AML-193 (cell line): Measurements from ENCODE around the gene PCNT.

Source experiments
- DNase-seq, 2 experiments: peaks; one replicate each; lab custom pipeline; 2025; lab: John Stamatoyannopoulos, UW

Gene PCNT

GRCh38 chr21:46483300-46484295 is 159.6 kb downstream of the PCNT start:
- DNase-seq: no peak

GRCh38 chr21:46486481-46487126 is 162.6 kb downstream of the PCNT start:
- DNase-seq: no peak

DNA sequence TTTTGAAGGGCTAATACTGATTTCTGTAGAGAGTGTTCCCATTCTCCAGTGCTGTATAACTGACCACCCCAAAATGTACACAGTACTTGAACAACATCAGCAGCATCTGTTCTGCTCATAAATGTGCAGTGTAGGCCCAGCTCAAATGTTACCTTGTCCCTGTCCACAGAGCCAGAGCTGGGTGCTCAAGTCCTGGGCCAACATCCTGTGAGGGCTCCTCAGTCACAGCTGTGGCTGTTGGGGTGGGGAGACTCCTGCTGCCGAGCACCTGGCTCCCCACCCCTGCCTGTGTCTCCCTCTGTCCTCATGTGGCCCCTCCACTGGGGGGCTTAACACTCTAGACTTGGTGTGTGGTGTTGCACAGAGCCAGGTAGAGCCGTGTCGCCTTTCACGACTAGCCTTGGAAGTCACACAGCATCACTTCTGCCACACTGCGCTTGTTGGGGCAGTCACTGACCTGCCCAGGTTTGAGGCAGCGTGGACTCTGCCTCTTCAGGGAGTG is 165.3 kb downstream of the PCNT start:
- no peak for DNase-seq

DNA sequence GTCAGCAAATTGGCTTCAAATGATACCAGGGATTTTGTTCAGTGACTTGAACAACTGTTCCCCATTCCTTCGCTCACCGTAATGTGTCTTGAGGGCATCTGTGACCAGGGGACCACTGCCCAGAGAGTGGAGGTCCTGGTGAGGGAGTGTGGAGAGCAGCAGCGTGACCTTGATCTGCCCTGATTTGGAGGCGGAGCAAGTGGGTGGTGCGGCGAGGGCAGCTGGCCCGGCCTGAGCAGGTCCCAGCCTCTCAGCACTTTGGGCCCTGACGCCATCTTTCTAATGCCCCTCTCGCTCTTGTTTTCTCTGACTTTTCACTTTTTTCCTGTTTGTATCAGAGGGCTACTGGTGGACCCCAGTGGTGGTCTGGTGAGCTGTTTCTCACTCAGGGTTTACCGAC is 165.8 kb downstream of the PCNT start:
- no peak for DNase-seq

DNA sequence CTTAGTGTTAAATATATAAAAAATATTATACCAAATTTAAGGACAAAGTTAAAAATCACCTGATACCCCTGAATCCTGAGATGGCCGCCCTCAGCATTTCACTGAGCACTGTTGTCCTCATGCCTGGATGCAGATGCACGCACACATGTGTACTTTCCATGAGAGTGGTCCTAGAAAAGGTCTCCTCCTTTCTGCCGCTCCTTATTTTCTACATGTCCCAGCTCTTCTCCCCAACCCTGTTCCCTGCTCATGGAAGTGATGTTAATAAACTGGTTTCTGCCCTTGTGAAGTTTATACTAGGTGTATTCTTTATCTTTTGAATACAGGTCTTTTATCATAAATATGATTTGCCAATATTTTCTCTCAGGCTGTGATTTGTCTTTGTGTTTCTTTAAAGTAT is 167.6 kb downstream of the PCNT start:
- DNase-seq: no peak

- no peak for DNase-seq
Measured at GRCh38 chr21:46492851-46493250, 168.9 kb downstream of the PCNT start.

DNA sequence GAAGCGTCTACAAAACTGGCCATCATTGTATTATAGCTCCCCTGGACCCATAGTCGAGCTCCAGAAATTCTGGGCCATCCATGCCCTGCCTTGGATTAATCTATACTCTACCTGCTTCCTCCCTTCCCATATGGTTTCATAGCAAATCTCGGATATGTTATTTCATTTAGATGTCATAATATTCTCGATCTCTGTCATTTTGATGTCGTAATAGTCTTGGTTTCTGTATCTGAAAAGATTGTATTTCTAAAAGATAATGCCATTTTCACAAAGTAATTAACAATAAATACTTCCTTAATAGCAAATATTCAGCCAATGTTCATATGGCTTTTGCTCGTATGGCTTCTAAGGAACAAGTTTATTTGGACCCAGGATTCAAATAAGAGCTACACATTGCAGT is 169.9 kb downstream of the PCNT start:
- no peak for DNase-seq
